K562 (cell line): ENCODE results near the gene FIZ1. TPM values are rescaled to one million over a fixed set of nuclear protein-coding genes. Genes with fewer than 3 reads are reported as not detected.
A peak's percentile ranks its signal among the peaks of the same experiment; 100 is the strongest.

ENCODE experiments used
- BRCA1 ChIP-seq, 2 experiments: fragments of 450-650 bp in 1 of 2; sonication (generic) in 1 of 2; formaldehyde crosslinking in 1 of 2; IDR thresholded peaks; 2 replicates each; pipeline versions ENCODE4 v1.5.0 to v1.6.1; 2017 to 2020; ENCODE audit warnings: mild to moderate bottlenecking in 1 of 2, missing genetic modification reagents in 1 of 2
- CBX5 ChIP-seq: IDR thresholded peaks from 2 replicates; pipeline ENCODE4 v1.6.1; 2014; ENCODE audit warnings: low read depth, borderline replicate concordance
- CCAR2 ChIP-seq: fragments of 200-400 bp; formaldehyde crosslinking; IDR thresholded peaks from 2 replicates; pipeline ENCODE4 v1.6.1; 2017; ENCODE audit warnings: mild to moderate bottlenecking, low read depth, low read length
- HSF4 ChIP-seq: fragments of 250-450 bp; sonication (Bioruptor Pico); IDR thresholded peaks from 2 replicates; pipeline ENCODE4 v2.1.2; 2022; ENCODE audit warnings: mild to moderate bottlenecking, moderate library complexity, borderline replicate concordance
- IFI16 ChIP-seq: fragments of 250-450 bp; sonication (Bioruptor Pico); IDR thresholded peaks from 2 replicates; pipeline ENCODE4 v2.1.2; 2022; ENCODE audit warnings: mild to moderate bottlenecking, inconsistent platforms
- MXD1 ChIP-seq: fragments of 250-450 bp; sonication (Bioruptor Pico); IDR thresholded peaks from 2 replicates; pipeline ENCODE4 v1.8.0; 2021; ENCODE audit warnings: borderline replicate concordance, mild to moderate bottlenecking, moderate library complexity; ENCODE audit not compliant: poor library complexity, severe bottlenecking
- NCOR1 ChIP-seq: fragments of 450-650 bp; IDR thresholded peaks from 2 replicates; pipeline ENCODE4 v1.6.1; 2016; ENCODE audit warnings: mild to moderate bottlenecking, moderate library complexity
- NR3C1 ChIP-seq: sonication (generic); formaldehyde crosslinking; IDR thresholded peaks from 2 replicates; pipeline ENCODE4 v1.8.1; 2022; ENCODE audit warnings: missing genetic modification reagents
- PKNOX1 ChIP-seq: fragments of 450-650 bp; IDR thresholded peaks from 2 replicates; pipeline ENCODE4 v1.6.1; 2016
- ZBTB1 ChIP-seq: sonication (generic); formaldehyde crosslinking; IDR thresholded peaks from 2 replicates; pipeline ENCODE4 v1.8.1; 2023; ENCODE audit warnings: missing genetic modification reagents, low read depth, mild to moderate bottlenecking, borderline replicate concordance
- ZBTB11 ChIP-seq, 3 experiments: fragments of 200-800 bp in 1 of 3; fragments of 250-450 bp in 1 of 3; fragments of 450-650 bp in 1 of 3; sonication (Bioruptor Pico) in 1 of 3; sonication (Bioruptor generic) in 1 of 3; formaldehyde crosslinking in 1 of 3; IDR thresholded peaks; 2 replicates each; pipeline versions ENCODE4 v1.6.1 to v1.8.0; 2016 to 2022; ENCODE audit warnings: mild to moderate bottlenecking in 2 of 3, missing genetic modification characterization in 2 of 3, missing compliant biosample characterization in 1 of 3, moderate library complexity in 1 of 3
- polyA plus RNA-seq, 8 experiments: library from polyadenylated mRNA; depleted of rRNA in 4 of 8; stranded (reverse) in 5 of 8; unstranded in 3 of 8; fragments of >200 nt; fragmentation: Nextera tagmentation in 2 of 8; fragmentation: Illumina TruSeq in 1 of 8; extraction: Ambion mirVana in 2 of 8; extraction: Trizol in 1 of 8; gene quantifications; 2 replicates each; pipeline versions ENCODE4 v1.2.1 to v1.2.3, GENCODE V29; 2011 to 2014; ENCODE audit warnings: inconsistent platforms in 1 of 8, missing spikeins in 1 of 8
- total RNA-seq, 7 experiments: library from RNA; depleted of rRNA in 6 of 7; stranded (reverse); fragments of >200 nt in 6 of 7; fragmentation: Illumina TruSeq in 2 of 7; extraction: Trizol in 2 of 7; gene quantifications; 2 replicates each; pipeline versions ENCODE4 v1.2.1 to v1.2.3, GENCODE V29; 2011 to 2021; ENCODE audit warnings: low replicate concordance in 1 of 7
- TF ChIP-seq, protein P1 (sequence below): fragments of 150-350 bp; conservative IDR thresholded peaks from 2 replicates; pipeline ENCODE4 v1.6.1; 2014; ENCODE audit warnings: low read length
- TF ChIP-seq, protein P2 (sequence below), 2 experiments: IDR thresholded peaks in 1 of 2; conservative IDR thresholded peaks in 1 of 2; 2 replicates each; pipeline ENCODE4 v1.6.1; 2016; ENCODE audit warnings: low read depth in 2 of 2, mild to moderate bottlenecking in 1 of 2, missing compliant biosample characterization in 1 of 2, missing genetic modification characterization in 1 of 2, moderate library complexity in 1 of 2

FIZ1 gene
- total and polyA plus RNA-seq, 9 of the 15 experiments (the other 6 are each of a cell fraction or from before 2014, with no cell fraction given), result 0.79 to 17.5 (median 5.5) TPM

- TF ChIP-seq, protein P1, sequence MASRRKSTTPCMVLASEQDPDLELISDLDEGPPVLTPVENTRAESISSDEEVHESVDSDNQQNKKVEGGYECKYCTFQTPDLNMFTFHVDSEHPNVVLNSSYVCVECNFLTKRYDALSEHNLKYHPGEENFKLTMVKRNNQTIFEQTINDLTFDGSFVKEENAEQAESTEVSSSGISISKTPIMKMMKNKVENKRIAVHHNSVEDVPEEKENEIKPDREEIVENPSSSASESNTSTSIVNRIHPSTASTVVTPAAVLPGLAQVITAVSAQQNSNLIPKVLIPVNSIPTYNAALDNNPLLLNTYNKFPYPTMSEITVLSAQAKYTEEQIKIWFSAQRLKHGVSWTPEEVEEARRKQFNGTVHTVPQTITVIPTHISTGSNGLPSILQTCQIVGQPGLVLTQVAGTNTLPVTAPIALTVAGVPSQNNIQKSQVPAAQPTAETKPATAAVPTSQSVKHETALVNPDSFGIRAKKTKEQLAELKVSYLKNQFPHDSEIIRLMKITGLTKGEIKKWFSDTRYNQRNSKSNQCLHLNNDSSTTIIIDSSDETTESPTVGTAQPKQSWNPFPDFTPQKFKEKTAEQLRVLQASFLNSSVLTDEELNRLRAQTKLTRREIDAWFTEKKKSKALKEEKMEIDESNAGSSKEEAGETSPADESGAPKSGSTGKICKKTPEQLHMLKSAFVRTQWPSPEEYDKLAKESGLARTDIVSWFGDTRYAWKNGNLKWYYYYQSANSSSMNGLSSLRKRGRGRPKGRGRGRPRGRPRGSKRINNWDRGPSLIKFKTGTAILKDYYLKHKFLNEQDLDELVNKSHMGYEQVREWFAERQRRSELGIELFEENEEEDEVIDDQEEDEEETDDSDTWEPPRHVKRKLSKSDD, result no peak
- TF ChIP-seq, protein P2, sequence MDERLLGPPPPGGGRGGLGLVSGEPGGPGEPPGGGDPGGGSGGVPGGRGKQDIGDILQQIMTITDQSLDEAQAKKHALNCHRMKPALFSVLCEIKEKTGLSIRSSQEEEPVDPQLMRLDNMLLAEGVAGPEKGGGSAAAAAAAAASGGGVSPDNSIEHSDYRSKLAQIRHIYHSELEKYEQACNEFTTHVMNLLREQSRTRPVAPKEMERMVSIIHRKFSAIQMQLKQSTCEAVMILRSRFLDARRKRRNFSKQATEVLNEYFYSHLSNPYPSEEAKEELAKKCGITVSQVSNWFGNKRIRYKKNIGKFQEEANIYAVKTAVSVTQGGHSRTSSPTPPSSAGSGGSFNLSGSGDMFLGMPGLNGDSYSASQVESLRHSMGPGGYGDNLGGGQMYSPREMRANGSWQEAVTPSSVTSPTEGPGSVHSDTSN (CRISPR knock-in tag; IDR thresholded peaks at IDR 0.05; ENCODE audit: low read depth), result no peak
- TF ChIP-seq, protein P2 (tag; conservative IDR thresholded peaks at IDR 0.05; ENCODE audit: low read depth), result no peak
- TF ChIP-seq PKNOX1, result 0 out of 2 replicates have a peak, but pooled peaks have one; percentile 24
- TF ChIP-seq ZBTB11 (CRISPR knock-in tag; IDR thresholded peaks at IDR 0.05), result no peak
- no peak for TF ChIP-seq CCAR2
- TF ChIP-seq CBX5, result no peak
- TF ChIP-seq IFI16, result no peak
- TF ChIP-seq NR3C1 (CRISPR knock-in tag), result no peak
- no peak for TF ChIP-seq BRCA1 (IDR thresholded peaks at IDR 0.05)
- no peak for TF ChIP-seq BRCA1 (CRISPR knock-in tag; IDR thresholded peaks at IDR 0.05)
- TF ChIP-seq ZBTB1 (CRISPR knock-in tag), result no peak
- no peak for TF ChIP-seq MXD1 (CRISPR knock-in tag)
- TF ChIP-seq HSF4 (CRISPR knock-in tag), result no peak
- no peak for TF ChIP-seq NCOR1
Observed at GRCh38 chr19:55598719-55599467, 424 bp downstream of the FIZ1 start (continued).
